H1 (cell line): ENCODE measurements around the gene TUBGCP5. TPM values are rescaled to one million over a fixed set of nuclear protein-coding genes. Genes with fewer than 3 reads are reported as not detected.

ENCODE experiments used
- CTCF ChIA-PET: fragments of 300-600 bp; sonication (Branson Sonifier 250); formaldehyde crosslinking; loops from one replicate; lab custom pipeline; 2021; ENCODE audit not compliant: partially characterized antibody; lab: Charles Lee
- POLR2A ChIA-PET: fragments of 300-600 bp; sonication (Branson Sonifier 250); formaldehyde crosslinking; loops from one replicate; lab custom pipeline; 2021; ENCODE audit warnings: inconsistent platforms; ENCODE audit not compliant: partially characterized antibody; lab: Charles Lee
- DNase-seq, 2 experiments: peaks; one replicate each; pipeline versions ENCODE4 v3.0.0 to v3.0.0-alpha.2; 2010 to 2022; ENCODE audit warnings: low spot score in 2 of 2, low read depth in 1 of 2, mixed read lengths in 1 of 2
- FAIRE-seq: peaks from 2 replicates; lab custom pipeline; 2011; peaks lifted over from hg19 to GRCh38; lab: Jason Lieb, UNC
- H2AFZ ChIP-seq: 2 replicates; pipeline ENCODE4 v1.8.1; 2012; ENCODE audit warnings: low read length, inconsistent platforms
- H2AK5ac ChIP-seq: 2 replicates; pipeline ENCODE4 v1.6.1; 2013; ENCODE audit warnings: low read depth, low read length
- H2BK120ac ChIP-seq: replicated peaks from 2 replicates; pipeline ENCODE3; 2013; ENCODE audit warnings: low read depth, low read length, inconsistent platforms
- H2BK12ac ChIP-seq: 2 replicates; pipeline ENCODE4 v1.6.1; 2013; ENCODE audit warnings: low read depth, low read length
- H2BK15ac ChIP-seq: 2 replicates; pipeline ENCODE4 v1.6.1; 2013; ENCODE audit warnings: low read length
- H2BK20ac ChIP-seq: 2 replicates; pipeline ENCODE4 v1.6.1; 2013; ENCODE audit warnings: low read length
- H2BK5ac ChIP-seq: 2 replicates; pipeline ENCODE4 v1.6.1; 2013; ENCODE audit warnings: low read depth, low read length
- H3K14ac ChIP-seq: 2 replicates; pipeline ENCODE4 v1.6.1; 2013; ENCODE audit warnings: inconsistent platforms; ENCODE audit not compliant: insufficient read length
- H3K18ac ChIP-seq: 2 replicates; pipeline ENCODE4 v1.6.1; 2013; ENCODE audit warnings: low read length; ENCODE audit errors: extremely low read depth
- H3K23ac ChIP-seq: 2 replicates; pipeline ENCODE4 v1.6.1; 2013; ENCODE audit warnings: inconsistent platforms; ENCODE audit not compliant: insufficient read length
- H3K23me2 ChIP-seq: 2 replicates; pipeline ENCODE4 v1.6.1; 2013; ENCODE audit warnings: low read depth, low read length
- H3K27ac ChIP-seq: 2 replicates; pipeline ENCODE4 v1.6.1; 2011; ENCODE audit warnings: low read depth, low read length, inconsistent platforms
- H3K27me3 ChIP-seq, 4 experiments: replicated peaks in 1 of 4; 1 replicate in 1 of 4; 2 replicates in 3 of 4; pipeline versions ENCODE4 v1.6.1 to v1.8.1; 2011 to 2013; ENCODE audit warnings: low read length in 3 of 4, mild to moderate bottlenecking in 3 of 4, inconsistent platforms in 2 of 4, mixed read lengths in 2 of 4, moderate library complexity in 1 of 4; ENCODE audit not compliant: control insufficient read depth in 3 of 4, insufficient read depth in 3 of 4; ENCODE audit errors: extremely low read depth in 1 of 4
- H3K36me3 ChIP-seq, 4 experiments: 2 replicates each; pipeline versions ENCODE4 v1.6.1 to v1.8.1; 2011 to 2013; ENCODE audit warnings: mild to moderate bottlenecking in 4 of 4, low read length in 3 of 4, moderate library complexity in 2 of 4, control low read depth in 1 of 4, inconsistent platforms in 1 of 4; ENCODE audit not compliant: insufficient read depth in 4 of 4, control insufficient read depth in 2 of 4
- H3K4ac ChIP-seq: replicated peaks from 2 replicates; pipeline ENCODE3; 2013; ENCODE audit warnings: low read length, low read depth, mixed read lengths, inconsistent platforms; ENCODE audit not compliant: insufficient read length
- H3K4me1 ChIP-seq, 4 experiments: replicated peaks in 1 of 4; 1 replicate in 1 of 4; 2 replicates in 3 of 4; pipeline versions ENCODE4 v1.6.1 to v1.8.1; 2011 to 2013; ENCODE audit warnings: low read length in 3 of 4, inconsistent platforms in 2 of 4, mixed read lengths in 1 of 4; ENCODE audit not compliant: insufficient read depth in 4 of 4, control insufficient read depth in 3 of 4
- H3K4me2 ChIP-seq, 2 experiments: 2 replicates each; pipeline versions ENCODE4 v1.6.1 to v1.8.1; 2011 to 2013; ENCODE audit warnings: low read depth in 2 of 2, low read length in 2 of 2, control low read depth in 1 of 2, inconsistent platforms in 1 of 2, mild to moderate bottlenecking in 1 of 2; ENCODE audit not compliant: insufficient read depth in 1 of 2
- H3K4me3 ChIP-seq, 4 experiments: fragments of 200-600, 300-600 bp in 1 of 4; sonication (generic), shearing (Covaris generic), sonication (Bioruptor Twin) in 1 of 4; 2 replicates each; pipeline versions ENCODE4 v1.5.1 to v1.8.1; 2011 to 2016; ENCODE audit warnings: low read length in 4 of 4, low read depth in 3 of 4, control low read depth in 2 of 4, inconsistent platforms in 2 of 4, mild to moderate bottlenecking in 2 of 4, mixed read lengths in 1 of 4, moderate library complexity in 1 of 4; ENCODE audit not compliant: insufficient read depth in 2 of 4; ENCODE audit errors: extremely low read depth in 1 of 4
- H3K56ac ChIP-seq: replicated peaks from 2 replicates; pipeline ENCODE3; 2013; ENCODE audit warnings: low read depth, mild to moderate bottlenecking, mixed read lengths, low read length, inconsistent platforms; ENCODE audit not compliant: insufficient read length
- H3K79me1 ChIP-seq: 2 replicates; pipeline ENCODE4 v1.6.1; 2013; ENCODE audit warnings: low read depth, low read length, control low read depth
- H3K79me2 ChIP-seq, 2 experiments: 2 replicates each; pipeline versions ENCODE4 v1.6.1 to v1.8.1; 2012 to 2013; ENCODE audit warnings: low read length in 2 of 2, mild to moderate bottlenecking in 2 of 2, inconsistent platforms in 1 of 2; ENCODE audit not compliant: insufficient read depth in 2 of 2, control insufficient read depth in 1 of 2
- H3K9ac ChIP-seq, 4 experiments: replicated peaks in 1 of 4; 1 replicate in 1 of 4; 2 replicates in 3 of 4; pipeline versions ENCODE4 v1.6.1 to v1.8.1; 2011 to 2013; ENCODE audit warnings: low read depth in 3 of 4, low read length in 3 of 4, control low read depth in 2 of 4, mild to moderate bottlenecking in 2 of 4, moderate library complexity in 2 of 4, inconsistent platforms in 1 of 4; ENCODE audit errors: extremely low read depth in 1 of 4
- H3K9me3 ChIP-seq, 2 experiments: 2 replicates each; pipeline versions ENCODE4 v1.6.1 to v1.8.1; 2012 to 2013; ENCODE audit warnings: mild to moderate bottlenecking in 2 of 2, moderate library complexity in 2 of 2, control low read depth in 1 of 2, inconsistent platforms in 1 of 2, low read depth in 1 of 2, low read length in 1 of 2, mixed read lengths in 1 of 2; ENCODE audit not compliant: insufficient read depth in 2 of 2
- H4K20me1 ChIP-seq, 2 experiments: replicated peaks in 1 of 2; 2 replicates each; pipeline versions ENCODE3 to v1.8.1; 2011 to 2013; ENCODE audit warnings: inconsistent platforms in 2 of 2, low read length in 2 of 2, mild to moderate bottlenecking in 1 of 2; ENCODE audit not compliant: insufficient read depth in 2 of 2, control insufficient read depth in 1 of 2
- H4K5ac ChIP-seq: 2 replicates; pipeline ENCODE4 v1.6.1; 2013; ENCODE audit warnings: low read length, low read depth, mixed read lengths, inconsistent platforms; ENCODE audit not compliant: insufficient read length
- H4K8ac ChIP-seq: 2 replicates; pipeline ENCODE4 v1.8.0; 2013; ENCODE audit warnings: mild to moderate bottlenecking, moderate library complexity, low read length, inconsistent platforms; ENCODE audit not compliant: insufficient read depth; ENCODE audit errors: extremely low read depth
- H4K91ac ChIP-seq: replicated peaks from 2 replicates; pipeline ENCODE3; 2013; ENCODE audit warnings: low read length, mixed read lengths, inconsistent platforms; ENCODE audit not compliant: insufficient read length
- CHD2 ChIP-seq: IDR thresholded peaks from 2 replicates; pipeline ENCODE4 v1.6.1; 2012; ENCODE audit warnings: low read length, improper control_type of control experiment
- FOSL1 ChIP-seq: IDR thresholded peaks from 2 replicates; pipeline ENCODE4 v1.6.1; 2011; ENCODE audit warnings: mild to moderate bottlenecking, low read depth, low read length, moderate library complexity; ENCODE audit not compliant: insufficient read depth
- KDM1A ChIP-seq: fragments of 200-600, 300-600 bp; sonication (generic); IDR thresholded peaks from 2 replicates; pipeline ENCODE4 v1.7.1; 2016; ENCODE audit warnings: mild to moderate bottlenecking, low read length, borderline replicate concordance
- KDM4A ChIP-seq: IDR thresholded peaks from one replicate; pipeline ENCODE4 v1.7.1; 2012; ENCODE audit warnings: low read depth, mild to moderate bottlenecking, moderate library complexity, low read length, inconsistent platforms; ENCODE audit not compliant: severe bottlenecking
- RNF2 ChIP-seq: fragments of 200-900, 300-1000 bp; sonication (generic); IDR thresholded peaks from 2 replicates; pipeline ENCODE4 v1.7.1; 2016; ENCODE audit warnings: borderline replicate concordance, low read depth, mild to moderate bottlenecking, antibody characterized with exemption, low read length; ENCODE audit not compliant: poor library complexity, severe bottlenecking; ENCODE audit errors: missing control alignments
- SIX5 ChIP-seq: IDR thresholded peaks from 2 replicates; pipeline ENCODE4 v1.6.1; 2011; ENCODE audit warnings: mild to moderate bottlenecking, low read depth, low read length
- WGBS, 2 experiments: shearing (Covaris generic) in 1 of 2; methylation state at CpG; one replicate each; pipeline versions ENCODE4 v1.1.6 to v1.1.7; 2013 to 2015; ENCODE audit warnings: low lambda C conversion rate in 2 of 2, mixed read lengths in 2 of 2, inconsistent platforms in 1 of 2, low coverage in 1 of 2, missing lambda C conversion rate in 1 of 2; ENCODE audit not compliant: insufficient replicate concordance in 2 of 2, insufficient coverage in 1 of 2, insufficient read length in 1 of 2; ENCODE audit errors: extremely low coverage in 1 of 2, missing lambda C conversion rate in 1 of 2; 5-methylcytosine and 5-hydroxymethylcytosine counted together
- polyA plus RNA-seq, 7 experiments: library from polyadenylated mRNA; depleted of rRNA in 3 of 7; stranded (reverse) in 5 of 7; unstranded in 2 of 7; fragments of >200 nt in 5 of 7; fragments of 200-250 nt in 2 of 7; gene quantifications; 1 replicate in 5 of 7; 2 replicates in 1 of 7; 4 replicates in 1 of 7; pipeline versions ENCODE4 v1.2.1 to v1.2.3, GENCODE V29; 2011 to 2013; ENCODE audit warnings: missing spikeins in 2 of 7, mixed read lengths in 2 of 7
- total RNA-seq: library from RNA; stranded (reverse); fragmentation: NEBNext Ultra II Directional; extraction: Animal tissue kit (Norgen Biotek cat#: 25700); gene quantifications from 2 replicates; pipeline ENCODE4 v1.2.1, GENCODE V29; 2021

Gene TUBGCP5
- total and polyA plus RNA-seq, 2 of the 8 experiments (the other 6 are each of a cell fraction or from before 2014, with no cell fraction given) = 6.3 to 12.5 TPM

DNA sequence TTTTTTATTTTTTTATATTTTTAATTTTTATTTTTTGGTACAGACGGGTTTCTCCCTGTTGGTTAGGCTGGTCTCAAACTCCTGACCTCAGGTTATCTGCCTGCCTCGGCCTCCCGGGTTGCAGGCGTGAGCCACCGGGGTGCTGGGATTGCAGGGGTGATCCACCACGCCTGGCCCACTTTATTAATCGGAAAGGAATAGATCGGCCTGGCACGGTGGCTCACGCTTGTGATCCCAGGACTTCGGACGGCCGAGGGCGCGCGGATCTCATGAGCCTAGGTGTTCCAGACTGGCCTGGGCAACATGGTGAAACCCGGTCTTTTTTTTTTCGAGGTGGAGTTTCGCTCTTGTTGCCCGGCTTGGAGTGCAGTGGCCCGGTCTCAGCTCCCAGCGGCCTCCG, 26.5 kb upstream of the TUBGCP5 start:
- Histone ChIP-seq H2AK5ac (no peak overlapping the region), H3K56ac (no peak overlapping the region), H2BK5ac (no peak overlapping the region), H4K20me1 (no peaks in the 10 kb centered on the region), H3K9me3 (peaks cover 18 to 60% of the 10 kb centered on the region in 2 experiments), H4K91ac (no peak overlapping the region), H3K18ac (no peak overlapping the region), H3K23ac (no peak overlapping the region), H2BK20ac (no peak overlapping the region), H3K27me3 (no peaks in the 10 kb centered on the region), H3K9ac (no peak overlapping the region), H3K79me2 (no peaks in the 10 kb centered on the region), H2AFZ (no peak overlapping the region), H3K27ac (no peak overlapping the region), H3K4me1 (peaks cover 0 to 5% (median 2%) of the 10 kb centered on the region in 4 experiments; a peak in 1 of 7 replicates), H3K14ac (no peak overlapping the region), H3K4me2 (no peak overlapping the region), H3K23me2 (no peaks in the 10 kb centered on the region), H3K4ac (no peak overlapping the region), H4K8ac (no peak overlapping the region), H2BK15ac (no peak overlapping the region), H2BK12ac (no peak overlapping the region), H2BK120ac (no peak overlapping the region), H3K4me3 (no peak overlapping the region), H3K36me3 (no peaks in the 10 kb centered on the region), H4K5ac (no peak overlapping the region), H3K79me1 (no peaks in the 10 kb centered on the region)
- TF ChIP-seq KDM4A = no peak
- TF ChIP-seq FOSL1 = no peak
- no peak for TF ChIP-seq SIX5
- TF ChIP-seq CHD2 = no peak
- no peak for TF ChIP-seq RNF2
- no peak for TF ChIP-seq KDM1A
- 93% methylated on average over 23 of the region's 23 CpGs; no CpG with 5 or more reads in 1 of the 2 experiments for WGBS, 2 experiments
- DNase-seq (no peak), FAIRE-seq (no peak)
- POLR2A ChIA-PET = no interaction called here
- CTCF ChIA-PET = no interaction called here
